T-helper 1 cell treated with Interleukin-12 subunit alpha and Interleukin-12 subunit beta and Interleukin-4 antibody, amounts not matched to agents 30 μg/mL and 1 μg/mL, for 36 hours (primary cell): ENCODE measurements around the gene ZNF662.
A peak's percentile ranks its signal among the peaks of the same experiment; 100 is the strongest.

ENCODE experiments used
- H3K27ac Mint-ChIP-seq: one replicate; pipeline ENCODE4 v1.8.0; 2021; ENCODE audit warnings: mild to moderate bottlenecking, mixed read lengths
- H3K27me3 Mint-ChIP-seq: one replicate; pipeline ENCODE4 v1.8.0; 2021; ENCODE audit warnings: low read depth, mixed read lengths
- H3K36me3 Mint-ChIP-seq: one replicate; pipeline ENCODE4 v1.8.0; 2021; ENCODE audit warnings: low read depth, mixed read lengths
- H3K4me1 Mint-ChIP-seq: one replicate; pipeline ENCODE4 v1.8.0; 2021; ENCODE audit warnings: low read depth, mixed read lengths
- H3K4me3 Mint-ChIP-seq: one replicate; pipeline ENCODE4 v1.8.0; 2021; ENCODE audit warnings: mild to moderate bottlenecking, moderate library complexity, mixed read lengths
- H3K9me3 Mint-ChIP-seq: one replicate; pipeline ENCODE4 v1.8.0; 2021; ENCODE audit warnings: mixed read lengths

The ZNF662 gene

DNA sequence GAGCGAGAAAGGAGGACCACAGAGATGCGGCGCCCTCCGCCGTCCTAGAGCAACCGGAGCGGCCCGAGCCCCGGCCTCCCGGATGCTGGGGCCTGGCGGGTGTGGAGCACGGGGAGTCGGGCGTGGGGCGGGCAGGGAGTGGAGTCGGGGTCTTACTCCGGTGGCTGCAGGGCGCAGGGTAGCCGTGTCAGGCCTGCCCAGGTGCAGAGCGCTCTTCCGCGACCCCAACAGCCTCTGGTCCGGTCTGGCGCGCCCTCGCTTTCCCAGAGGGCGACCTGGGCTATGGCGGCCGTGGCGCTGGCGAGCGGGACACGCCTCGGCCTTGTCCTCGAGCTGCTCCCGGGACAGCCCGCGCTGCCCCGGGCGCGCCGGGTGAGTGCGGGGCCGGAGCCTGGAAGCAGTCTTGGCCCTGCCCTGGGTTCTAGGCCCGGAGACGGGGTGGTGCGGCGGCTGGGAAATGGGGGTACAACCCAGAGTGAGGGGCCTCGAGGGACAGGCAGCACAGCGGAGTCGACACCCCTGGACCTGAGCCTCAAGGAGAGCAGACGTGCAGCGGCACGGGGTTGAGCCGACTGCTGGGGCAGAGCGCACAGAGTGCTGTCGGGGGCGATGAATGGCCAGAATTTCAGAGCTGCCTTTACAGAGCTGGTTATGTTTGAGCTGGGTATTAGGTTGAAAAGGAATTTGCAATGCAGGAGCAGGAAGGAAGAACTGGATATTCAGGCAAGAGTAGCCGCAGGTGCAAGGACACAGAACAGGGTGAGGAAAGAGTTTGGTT is at the start of gene ZNF662:
Gene ZNF662, plus strand, starts transcription at position 73 of the 778 bp plus-strand sequence. CDS start 1,973 bp downstream, outside the sequence.
- peaks cover 44% of the 10 kb centered on the region for H3K9me3 Mint-ChIP-seq
- no peak within 1 kb of the TSS for H3K27ac Mint-ChIP-seq
- peak within 1 kb of the TSS; percentile 23 for H3K4me3 Mint-ChIP-seq
- H3K4me1 Mint-ChIP-seq = peaks cover 3% of the 10 kb centered on the region
- peaks cover 9% of the 10 kb centered on the region for H3K36me3 Mint-ChIP-seq
- H3K27me3 Mint-ChIP-seq = peaks cover 30% of the 10 kb centered on the region

DNA sequence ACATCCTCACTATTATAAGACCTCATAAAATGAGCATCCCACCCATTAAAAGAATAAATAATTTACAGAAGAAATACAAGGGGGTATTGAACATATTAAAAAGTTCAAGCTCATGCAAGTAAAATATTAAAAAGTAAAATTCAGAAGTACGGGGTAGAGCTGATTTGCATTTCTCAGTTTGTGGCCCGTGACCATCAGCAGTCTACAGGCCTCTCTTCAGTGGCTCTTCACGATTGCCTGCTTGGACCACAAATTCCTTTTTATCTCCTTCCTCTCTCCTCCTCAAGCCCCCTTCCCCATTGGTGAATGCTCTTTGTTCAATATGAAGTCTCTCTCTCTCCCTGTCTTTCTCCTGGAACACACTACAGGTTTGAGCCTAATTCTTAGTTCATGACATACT is 49.4 kb upstream of the ZNF662 start:
- Mint-ChIP-seq H3K4me3 (no peak overlapping the region), H3K27me3 (peaks cover 36% of the 10 kb centered on the region), H3K9me3 (no peaks in the 10 kb centered on the region), H3K36me3 (no peaks in the 10 kb centered on the region), H3K4me1 (no peaks in the 10 kb centered on the region), H3K27ac (no peak overlapping the region)

DNA sequence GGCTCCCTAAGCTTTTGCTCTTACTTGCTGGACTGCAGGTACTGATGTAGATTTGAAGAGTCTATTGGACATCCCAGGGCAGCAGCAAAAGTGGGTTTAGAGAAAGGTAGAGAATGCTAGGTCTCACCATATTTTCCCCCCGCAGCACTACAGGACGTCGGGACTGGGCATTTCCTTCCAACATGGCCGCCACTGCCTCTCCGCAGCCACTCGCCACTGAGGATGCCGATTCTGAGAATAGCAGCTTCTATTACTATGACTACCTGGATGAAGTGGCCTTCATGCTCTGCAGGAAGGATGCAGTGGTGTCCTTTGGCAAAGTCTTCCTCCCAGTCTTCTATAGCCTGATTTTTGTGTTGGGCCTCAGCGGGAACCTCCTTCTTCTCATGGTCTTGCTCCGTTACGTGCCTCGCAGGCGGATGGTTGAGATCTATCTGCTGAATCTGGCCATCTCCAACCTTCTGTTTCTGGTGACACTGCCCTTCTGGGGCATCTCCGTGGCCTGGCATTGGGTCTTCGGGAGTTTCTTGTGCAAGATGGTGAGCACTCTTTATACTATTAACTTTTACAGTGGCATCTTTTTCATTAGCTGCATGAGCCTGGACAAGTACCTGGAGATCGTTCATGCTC is 41.5 kb upstream of the ZNF662 start:
- Mint-ChIP-seq H3K27me3 (peaks cover 27% of the 10 kb centered on the region), H3K27ac (no peak overlapping the region), H3K4me3 (no peak overlapping the region), H3K9me3 (no peaks in the 10 kb centered on the region), H3K36me3 (no peaks in the 10 kb centered on the region), H3K4me1 (no peaks in the 10 kb centered on the region)

DNA sequence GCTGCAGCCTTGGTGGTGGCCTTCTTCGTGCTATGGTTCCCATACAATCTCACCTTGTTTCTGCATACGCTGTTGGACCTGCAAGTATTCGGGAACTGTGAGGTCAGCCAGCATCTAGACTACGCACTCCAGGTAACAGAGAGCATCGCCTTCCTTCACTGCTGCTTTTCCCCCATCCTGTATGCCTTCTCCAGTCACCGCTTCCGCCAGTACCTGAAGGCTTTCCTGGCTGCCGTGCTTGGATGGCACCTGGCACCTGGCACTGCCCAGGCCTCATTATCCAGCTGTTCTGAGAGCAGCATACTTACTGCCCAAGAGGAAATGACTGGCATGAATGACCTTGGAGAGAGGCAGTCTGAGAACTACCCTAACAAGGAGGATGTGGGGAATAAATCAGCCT is 40.7 kb upstream of the ZNF662 start:
- peaks cover 20% of the 10 kb centered on the region for H3K27me3 Mint-ChIP-seq
- H3K36me3 Mint-ChIP-seq = no peaks in the 10 kb centered on the region
- no peaks in the 10 kb centered on the region for H3K9me3 Mint-ChIP-seq
- no peak overlapping the region for H3K27ac Mint-ChIP-seq
- no peaks in the 10 kb centered on the region for H3K4me1 Mint-ChIP-seq
- H3K4me3 Mint-ChIP-seq = no peak overlapping the region

DNA sequence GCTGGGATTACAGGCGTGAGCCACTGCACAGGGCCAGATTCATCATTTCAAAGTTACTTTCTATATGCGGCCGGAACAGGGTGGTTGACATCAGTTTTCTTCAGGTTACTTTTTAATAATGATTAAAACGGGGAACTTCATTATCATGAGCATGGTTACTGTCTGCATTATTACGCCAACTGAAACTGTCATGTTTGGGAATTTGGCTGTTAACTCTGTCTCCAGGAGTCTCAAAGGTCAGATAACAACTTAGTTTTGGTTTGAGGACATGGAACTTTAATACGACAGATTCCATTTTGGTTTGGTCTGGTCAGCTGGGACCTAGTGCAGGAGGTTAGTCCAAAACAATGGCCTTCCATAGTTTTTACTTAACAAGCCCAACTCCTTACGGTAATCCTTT is 38.8 kb upstream of the ZNF662 start:
- H3K4me1 Mint-ChIP-seq = no peaks in the 10 kb centered on the region
- no peak overlapping the region for H3K27ac Mint-ChIP-seq
- peaks cover 1% of the 10 kb centered on the region for H3K27me3 Mint-ChIP-seq

DNA sequence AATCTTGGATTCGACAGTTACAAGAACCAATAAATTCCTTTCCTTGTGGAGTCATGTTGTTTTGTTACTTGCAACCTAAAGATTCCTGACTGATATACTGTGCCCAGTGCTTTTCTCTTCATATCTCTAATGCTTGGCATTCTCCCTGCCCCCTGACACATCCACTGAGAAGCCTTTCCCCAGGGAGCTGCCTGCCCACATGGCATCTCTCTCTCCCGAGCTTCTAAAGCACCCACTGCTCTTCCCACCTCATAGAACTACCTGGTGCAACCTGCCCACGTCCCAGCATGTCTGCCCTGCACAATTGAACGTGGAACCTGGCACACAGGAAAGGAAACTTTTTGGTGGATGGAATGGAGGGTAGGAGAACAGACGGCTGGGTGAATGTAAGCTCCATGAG is 37.1 kb upstream of the ZNF662 start:
- Mint-ChIP-seq H3K36me3 (no peaks in the 10 kb centered on the region), H3K27ac (no peak overlapping the region), H3K4me3 (no peak overlapping the region), H3K4me1 (peaks cover 2% of the 10 kb centered on the region), H3K9me3 (no peaks in the 10 kb centered on the region), H3K27me3 (no peaks in the 10 kb centered on the region)

More for the DNA sequence above, 38.8 kb upstream of the ZNF662 start:
- no peak overlapping the region for H3K4me3 Mint-ChIP-seq
- H3K9me3 Mint-ChIP-seq = no peaks in the 10 kb centered on the region
- H3K36me3 Mint-ChIP-seq = no peaks in the 10 kb centered on the region

DNA sequence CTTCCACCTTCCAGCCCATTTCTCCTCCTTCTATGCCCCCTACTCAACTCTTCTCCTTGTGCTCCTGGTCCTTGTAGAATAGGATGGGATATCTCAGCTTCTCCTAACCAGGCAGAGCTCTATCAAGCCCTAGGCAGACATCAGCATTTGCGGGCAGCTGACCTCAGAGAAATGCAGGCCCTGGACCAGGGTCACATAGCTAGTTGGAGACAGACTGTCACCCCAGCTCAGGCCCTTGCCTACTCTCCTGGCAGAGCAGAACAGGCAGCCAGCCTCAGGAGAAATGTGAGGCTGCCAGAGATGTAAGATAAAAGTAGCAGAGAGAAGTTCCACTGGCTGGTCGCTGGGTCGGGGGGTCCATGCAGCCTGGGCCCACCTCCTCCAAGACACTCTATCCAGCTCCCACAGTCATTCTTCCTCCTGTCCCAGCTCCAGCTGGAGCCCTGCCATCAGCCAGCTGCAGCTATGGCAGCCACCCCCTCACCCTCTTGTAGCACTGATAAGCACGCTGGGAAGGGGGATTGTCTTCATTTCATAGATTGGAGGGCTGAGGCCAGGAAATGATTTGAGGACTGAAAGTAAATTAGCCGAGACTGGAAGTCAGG is 34.2 kb upstream of the ZNF662 start:
- H3K27me3 Mint-ChIP-seq = no peaks in the 10 kb centered on the region
- H3K27ac Mint-ChIP-seq = no peak overlapping the region
- peaks cover 3% of the 10 kb centered on the region for H3K4me1 Mint-ChIP-seq
- H3K9me3 Mint-ChIP-seq = no peaks in the 10 kb centered on the region
- H3K36me3 Mint-ChIP-seq = no peaks in the 10 kb centered on the region
- H3K4me3 Mint-ChIP-seq = no peak overlapping the region

DNA sequence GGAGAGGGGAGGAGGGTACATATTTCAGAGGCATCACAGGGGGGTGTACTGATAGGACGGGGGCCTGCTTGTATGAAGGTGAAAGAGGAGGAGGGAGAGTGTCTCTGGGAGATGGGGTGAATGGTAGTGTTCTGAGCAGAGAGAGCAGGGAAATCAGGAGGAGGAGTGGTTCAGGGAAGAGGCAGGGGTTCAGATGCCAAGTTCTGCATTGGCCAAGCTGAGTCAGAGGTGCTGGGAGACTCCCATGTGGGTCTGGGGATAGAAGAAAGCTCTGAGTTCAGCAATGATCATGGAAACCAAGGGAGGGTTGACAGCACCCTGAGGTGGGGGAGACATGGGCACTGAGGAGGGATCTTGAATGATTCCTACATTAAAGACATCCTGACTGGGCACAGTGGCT is 33.2 kb upstream of the ZNF662 start:
- no peak overlapping the region for H3K4me3 Mint-ChIP-seq
- H3K27me3 Mint-ChIP-seq = no peaks in the 10 kb centered on the region
- no peaks in the 10 kb centered on the region for H3K36me3 Mint-ChIP-seq

DNA sequence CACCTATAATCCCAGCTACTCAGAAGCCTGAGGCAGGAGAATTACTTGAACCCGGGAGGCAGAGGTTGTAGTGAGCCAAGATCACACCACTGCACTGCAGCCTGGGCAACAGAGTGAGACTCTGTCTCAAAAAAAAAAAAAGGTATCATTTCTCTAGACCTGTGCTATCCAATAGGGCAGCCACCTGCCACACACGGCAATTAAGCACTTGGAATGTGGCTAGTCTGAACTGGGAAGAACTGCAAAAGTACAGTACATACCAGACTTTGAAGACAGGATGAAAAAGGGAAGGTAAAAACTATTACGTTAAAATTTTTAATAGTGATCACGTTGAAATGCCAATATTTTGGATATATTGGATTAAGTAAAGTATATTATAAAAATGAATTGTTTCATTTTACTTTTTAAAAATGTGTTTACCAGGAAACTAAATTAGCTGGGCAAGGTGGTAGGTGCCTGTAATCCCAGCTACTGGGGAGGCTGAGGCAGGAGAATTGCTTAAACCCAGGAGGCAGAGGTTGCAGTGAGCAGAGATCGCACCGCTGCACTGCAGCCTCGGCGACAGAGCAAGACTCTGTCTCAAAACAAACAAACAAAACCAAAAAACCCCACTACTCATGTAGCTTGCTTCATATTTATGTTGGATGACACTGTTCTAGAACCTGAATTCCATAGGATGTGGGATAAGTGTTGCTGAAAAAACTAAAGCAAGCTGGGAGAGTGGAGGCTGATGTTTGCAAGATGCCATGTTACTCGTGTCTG is 32.5 kb upstream of the ZNF662 start:
- peaks cover 3% of the 10 kb centered on the region for H3K4me1 Mint-ChIP-seq
- H3K4me3 Mint-ChIP-seq = no peak overlapping the region
- H3K36me3 Mint-ChIP-seq = no peaks in the 10 kb centered on the region
- H3K27me3 Mint-ChIP-seq = peaks cover 4% of the 10 kb centered on the region
- no peaks in the 10 kb centered on the region for H3K9me3 Mint-ChIP-seq
- H3K27ac Mint-ChIP-seq = no peak overlapping the region

More for the DNA sequence above, 33.2 kb upstream of the ZNF662 start:
- Mint-ChIP-seq H3K9me3 (no peaks in the 10 kb centered on the region), H3K4me1 (peaks cover 3% of the 10 kb centered on the region), H3K27ac (no peak overlapping the region)

DNA sequence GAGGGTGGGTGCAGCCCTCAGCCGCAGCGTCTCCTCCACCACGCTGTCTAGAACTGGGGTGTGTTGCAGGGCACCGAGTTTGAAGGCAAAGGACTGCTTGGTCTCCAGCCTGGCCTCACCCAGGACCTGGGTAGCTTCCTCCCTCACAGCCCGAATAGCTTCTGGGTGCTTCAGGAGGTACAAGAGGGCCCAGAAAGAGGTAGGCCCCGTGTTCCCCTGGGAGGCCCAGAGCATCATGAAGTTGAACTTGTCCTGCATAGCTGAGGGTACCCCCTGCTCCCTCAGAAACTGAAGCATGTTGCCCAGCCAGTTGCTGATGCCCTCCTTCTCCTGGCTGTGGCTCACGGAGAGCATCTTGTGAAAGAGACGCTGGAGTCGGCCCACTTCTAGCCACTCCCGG is 31.2 kb upstream of the ZNF662 start:
- Mint-ChIP-seq H3K9me3 (no peaks in the 10 kb centered on the region), H3K27ac (no peak overlapping the region), H3K27me3 (peaks cover 10% of the 10 kb centered on the region), H3K36me3 (no peaks in the 10 kb centered on the region), H3K4me3 (no peak overlapping the region), H3K4me1 (peaks cover 3% of the 10 kb centered on the region)

DNA sequence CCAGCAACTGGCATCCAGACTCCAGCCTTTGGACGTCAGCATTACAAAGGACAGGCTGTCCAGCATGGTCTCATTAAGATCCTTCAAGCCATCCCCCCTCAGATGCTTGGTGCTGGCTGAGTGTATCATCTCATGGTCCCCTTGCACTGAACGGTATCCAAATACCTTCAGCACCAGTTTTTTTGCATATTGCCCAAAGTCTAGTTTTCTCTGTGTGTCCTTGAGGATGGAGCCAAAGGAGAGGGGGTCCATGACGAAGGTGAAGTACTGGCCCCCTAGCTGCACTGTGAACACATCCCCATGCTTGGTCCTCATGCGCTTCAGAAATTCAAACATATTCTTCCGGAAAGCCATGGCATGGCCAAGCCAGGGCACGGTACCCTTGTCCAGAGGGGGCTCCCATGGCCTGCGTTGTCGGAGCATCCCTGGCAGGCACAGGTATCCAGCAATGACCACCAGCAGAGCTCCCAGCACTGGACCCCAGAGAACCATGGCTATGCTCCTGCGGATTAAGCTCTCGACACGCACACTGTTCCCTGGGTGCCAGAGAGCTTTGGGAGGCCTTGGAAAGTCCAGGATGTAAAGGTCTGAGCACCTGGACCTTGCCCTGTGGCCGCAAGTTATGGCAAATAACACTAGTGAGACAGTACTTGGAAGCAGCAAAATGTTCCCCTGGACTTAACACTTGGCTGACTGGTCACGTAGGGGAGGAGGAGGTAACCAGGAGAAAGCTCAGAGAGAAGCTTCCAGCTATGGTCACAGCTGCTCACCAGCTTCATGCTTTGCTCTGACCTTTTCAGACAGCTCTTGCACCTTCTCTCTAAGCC is 30.4 kb upstream of the ZNF662 start, which contains the start of gene CYP8B1:
Gene CYP8B1, minus strand, starts transcription at position 555 of the 827 bp plus-strand sequence. Its CDS starts 63 bp downstream, at position 492.
- H3K36me3 Mint-ChIP-seq = no peaks in the 10 kb centered on the region
- H3K4me3 Mint-ChIP-seq = no peak within 1 kb of the TSS
- H3K27me3 Mint-ChIP-seq = peaks cover 10% of the 10 kb centered on the region

DNA sequence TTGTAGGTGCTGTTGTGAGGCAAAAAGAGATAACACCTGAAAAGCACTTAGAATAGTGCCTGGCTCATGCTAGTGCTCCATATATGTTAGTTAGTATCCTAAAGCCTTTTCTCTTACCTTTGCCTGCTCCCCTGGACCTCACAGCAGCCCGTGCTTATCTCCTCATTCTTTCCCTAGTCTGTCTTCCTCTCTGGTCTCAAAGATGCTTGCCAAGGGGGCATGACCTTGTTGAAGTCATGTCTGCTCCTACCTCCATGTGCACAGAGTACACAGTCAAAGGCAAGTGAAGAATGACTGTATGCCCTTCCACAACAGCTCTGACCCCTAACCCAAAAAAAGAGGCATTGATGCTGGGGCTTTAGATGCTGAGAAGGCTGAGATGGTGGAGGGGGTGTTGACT is 29.5 kb upstream of the ZNF662 start:
- Mint-ChIP-seq H3K4me3 (no peak overlapping the region), H3K27ac (no peak overlapping the region), H3K4me1 (peaks cover 7% of the 10 kb centered on the region), H3K27me3 (peaks cover 10% of the 10 kb centered on the region), H3K9me3 (no peaks in the 10 kb centered on the region), H3K36me3 (no peaks in the 10 kb centered on the region)

More for the DNA sequence above, 30.4 kb upstream of the ZNF662 start, which contains the start of gene CYP8B1:
- Mint-ChIP-seq H3K9me3 (no peaks in the 10 kb centered on the region), H3K27ac (no peak within 1 kb of the TSS), H3K4me1 (peaks cover 3% of the 10 kb centered on the region)

DNA sequence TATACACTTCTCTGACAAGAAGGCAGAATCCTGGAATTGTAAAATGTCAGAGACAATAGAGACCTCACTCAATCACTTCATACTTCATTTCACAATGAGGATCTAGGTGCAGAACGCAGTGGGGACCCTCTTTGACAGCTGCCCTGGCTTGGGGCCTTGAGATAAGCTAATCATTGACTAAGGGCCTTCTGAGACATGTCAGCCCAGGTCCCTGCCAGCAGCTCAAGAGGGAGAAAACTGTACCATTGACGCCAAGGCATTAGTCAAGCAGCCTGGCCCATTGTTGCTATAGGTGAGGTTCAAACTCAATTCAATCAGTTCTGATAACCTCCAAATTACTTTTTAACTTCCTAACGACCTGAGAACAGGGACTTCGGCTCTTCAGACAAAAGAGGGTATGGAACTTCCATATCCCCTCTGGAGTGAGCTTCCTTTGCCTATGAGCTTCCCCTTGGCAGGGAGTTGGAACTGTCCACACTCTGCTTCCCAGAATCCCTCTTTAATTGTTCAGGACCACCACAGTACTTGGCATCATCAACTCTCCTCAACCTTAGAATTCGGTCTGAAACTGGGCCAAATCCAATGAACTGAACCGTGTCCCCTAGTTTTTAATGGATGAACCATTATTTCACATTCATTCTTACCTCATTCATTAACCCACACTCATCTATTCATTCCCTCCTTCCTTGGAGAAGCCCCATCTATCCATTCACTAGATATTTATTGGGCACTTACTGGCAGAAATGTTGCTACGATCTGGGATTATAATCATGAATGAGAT is 28.8 kb upstream of the ZNF662 start:
- peaks cover 10% of the 10 kb centered on the region for H3K27me3 Mint-ChIP-seq
- H3K36me3 Mint-ChIP-seq = no peaks in the 10 kb centered on the region
- no peaks in the 10 kb centered on the region for H3K9me3 Mint-ChIP-seq
- no peak overlapping the region for H3K4me3 Mint-ChIP-seq
- H3K4me1 Mint-ChIP-seq = peaks cover 12% of the 10 kb centered on the region
- no peak overlapping the region for H3K27ac Mint-ChIP-seq
